SK-N-SH (cell line): ENCODE data around the gene COLEC12. TPM values are rescaled to one million over a fixed set of nuclear protein-coding genes. Genes with fewer than 3 reads are reported as not detected.

Experiments used
- CTCF ChIA-PET: fragments of 300-600, 350-600 bp; formaldehyde crosslinking; extraction: SDS; loops from one replicate; lab custom pipeline; 2021; lab: Yijun Ruan, JAX
- POLR2A ChIA-PET: fragments of 350-600 bp; sonication (Branson Sonifier 250); formaldehyde crosslinking; extraction: SDS; loops from one replicate; lab custom pipeline; 2020; ENCODE audit warnings: antibody characterized with exemption, inconsistent platforms; lab: Yijun Ruan, JAX
- DNase-seq: peaks from one replicate; pipeline ENCODE4 v3.0.0; 2012
- H2AFZ ChIP-seq: fragments of 200-600 bp; sonication (generic); 2 replicates; pipeline ENCODE4 v1.8.1; 2016; ENCODE audit warnings: antibody characterized with exemption, mild to moderate bottlenecking, low read depth
- H3F3A ChIP-seq: fragments of 200-600 bp; sonication (generic); replicated peaks from 2 replicates; pipeline ENCODE3; 2016; ENCODE audit warnings: antibody characterized with exemption, mild to moderate bottlenecking; ENCODE audit not compliant: insufficient read depth
- H3K27ac ChIP-seq, 2 experiments: fragments of 200-500 bp in 1 of 2; fragments of 200-600 bp in 1 of 2; sonication (Bioruptor generic) in 1 of 2; sonication (generic), shearing (Covaris generic) in 1 of 2; 2 replicates each; pipeline versions ENCODE4 v1.5.1 to v1.6.1; 2014 to 2016; ENCODE audit warnings: low read depth in 2 of 2, inconsistent platforms in 1 of 2, low read length in 1 of 2, mild to moderate bottlenecking in 1 of 2, mixed read lengths in 1 of 2
- H3K27me3 ChIP-seq: fragments of 200-600 bp; sonication (generic), shearing (Covaris generic); 2 replicates; pipeline ENCODE4 v1.6.1; 2016; ENCODE audit warnings: mixed run types; ENCODE audit not compliant: insufficient read depth
- H3K36me3 ChIP-seq, 2 experiments: fragments of 200-500 bp in 1 of 2; fragments of 200-600 bp in 1 of 2; sonication (Bioruptor generic) in 1 of 2; sonication (generic) in 1 of 2; replicated peaks in 1 of 2; 2 replicates each; pipeline versions ENCODE3 to v1.5.1; 2014 to 2016; ENCODE audit warnings: low read length in 1 of 2, mild to moderate bottlenecking in 1 of 2; ENCODE audit not compliant: insufficient read depth in 2 of 2, control insufficient read depth in 1 of 2
- H3K4me1 ChIP-seq, 2 experiments: fragments of 200-500 bp in 1 of 2; fragments of 200-600 bp in 1 of 2; sonication (Bioruptor generic) in 1 of 2; sonication (generic), shearing (Covaris generic) in 1 of 2; 2 replicates each; pipeline versions ENCODE4 v1.5.1 to v1.6.1; 2014 to 2016; ENCODE audit warnings: low read depth in 1 of 2, low read length in 1 of 2, mixed run types in 1 of 2; ENCODE audit not compliant: insufficient read depth in 2 of 2, control insufficient read depth in 1 of 2
- H3K4me2 ChIP-seq: fragments of 200-600 bp; sonication (generic), shearing (Covaris generic); 2 replicates; pipeline ENCODE4 v1.6.1; 2017; ENCODE audit warnings: mixed run types
- H3K4me3 ChIP-seq, 2 experiments: fragments of 200-500 bp in 1 of 2; fragments of 200-600 bp in 1 of 2; sonication (Bioruptor generic) in 1 of 2; sonication (generic), shearing (Covaris generic) in 1 of 2; 2 replicates each; pipeline versions ENCODE4 v1.5.1 to v1.8.1; 2014 to 2016; ENCODE audit warnings: low read depth in 2 of 2, inconsistent platforms in 1 of 2, low read length in 1 of 2, mild to moderate bottlenecking in 1 of 2, mixed read lengths in 1 of 2, moderate library complexity in 1 of 2
- H3K79me2 ChIP-seq: fragments of 200-600 bp; sonication (generic); 2 replicates; pipeline ENCODE4 v1.8.1; 2017; ENCODE audit warnings: mild to moderate bottlenecking; ENCODE audit not compliant: insufficient read depth
- H3K9ac ChIP-seq: fragments of 200-600 bp; sonication (generic); 2 replicates; pipeline ENCODE4 v1.6.1; 2017; ENCODE audit warnings: mixed run types
- H3K9me2 ChIP-seq: fragments of 200-600 bp; sonication (generic); 2 replicates; pipeline ENCODE4 v1.6.1; 2017; ENCODE audit warnings: mixed run types
- H3K9me3 ChIP-seq: fragments of 200-600 bp; sonication (generic); 2 replicates; pipeline ENCODE4 v1.6.1; 2017; ENCODE audit warnings: mixed run types, mild to moderate bottlenecking, moderate library complexity
- H4K20me1 ChIP-seq: fragments of 200-600 bp; sonication (generic); 2 replicates; pipeline ENCODE4 v1.6.1; 2017; ENCODE audit warnings: mild to moderate bottlenecking, mixed run types; ENCODE audit not compliant: insufficient read depth
- ELF1 ChIP-seq: IDR thresholded peaks from 2 replicates; pipeline ENCODE4 v1.4.0; 2012
- EP300 ChIP-seq, 2 experiments: IDR thresholded peaks; 2 replicates each; pipeline versions ENCODE4 v1.4.0 to v1.6.1; 2012; ENCODE audit warnings: borderline replicate concordance in 1 of 2, low read depth in 1 of 2, low read length in 1 of 2
- EZH2phosphoT487 ChIP-seq: fragments of 200-600 bp; sonication (generic); IDR thresholded peaks from 2 replicates; pipeline ENCODE4 v1.6.1; 2017; ENCODE audit warnings: low read depth, mixed run types, mild to moderate bottlenecking, antibody characterized with exemption, moderate library complexity, borderline replicate concordance
- FOXJ3 ChIP-seq: sonication (generic); formaldehyde crosslinking; IDR thresholded peaks from 2 replicates; pipeline ENCODE4 v1.5.1; 2020; ENCODE audit warnings: mild to moderate bottlenecking, missing genetic modification reagents
- IRF3 ChIP-seq: fragments of 150-350 bp; IDR thresholded peaks from 2 replicates; pipeline ENCODE4 v1.6.1; 2016; ENCODE audit warnings: mild to moderate bottlenecking, low read depth, low read length
- MEF2A ChIP-seq: IDR thresholded peaks from 2 replicates; pipeline ENCODE4 v1.4.0; 2012; ENCODE audit warnings: low read depth, borderline replicate concordance
- MXI1 ChIP-seq: IDR thresholded peaks from 2 replicates; pipeline ENCODE4 v1.6.1; 2012; ENCODE audit warnings: mild to moderate bottlenecking, low read depth, low read length, improper control_type of control experiment
- NRF1 ChIP-seq: IDR thresholded peaks from 2 replicates; pipeline ENCODE4 v1.6.1; 2012; ENCODE audit warnings: low read depth, mild to moderate bottlenecking, low read length
- PBX3 ChIP-seq: IDR thresholded peaks from 2 replicates; pipeline ENCODE4; 2012
- REST ChIP-seq: IDR thresholded peaks from 2 replicates; pipeline ENCODE4 v1.6.1; 2012; ENCODE audit warnings: mild to moderate bottlenecking, low read depth, low read length, moderate library complexity
- SIN3A ChIP-seq: IDR thresholded peaks from 2 replicates; pipeline ENCODE4 v1.6.1; 2012; ENCODE audit warnings: low read depth, mild to moderate bottlenecking, low read length, moderate library complexity, borderline replicate concordance
- TCF12 ChIP-seq: IDR thresholded peaks from 2 replicates; pipeline ENCODE4 v1.4.0; 2012
- USF1 ChIP-seq: IDR thresholded peaks from 2 replicates; pipeline ENCODE4 v1.4.0; 2012; ENCODE audit warnings: low read depth, borderline replicate concordance
- YY1 ChIP-seq: IDR thresholded peaks from 2 replicates; pipeline ENCODE4 v1.4.0; 2012; ENCODE audit warnings: low read depth, mild to moderate bottlenecking
- WGBS: methylation state at CpG from one replicate; pipeline ENCODE4 v1.1.6; 2017; ENCODE audit warnings: low lambda C conversion rate; 5-methylcytosine and 5-hydroxymethylcytosine counted together
- polyA plus RNA-seq, 3 experiments: library from polyadenylated mRNA; depleted of rRNA; stranded (reverse); fragments of >200 nt; gene quantifications; 2 replicates each; pipeline ENCODE4 v1.2.3, GENCODE V29; 2012

The COLEC12 gene
- polyA plus RNA-seq, 1 of the 3 experiments (the other 2 are of a cell fraction), result 41.2 TPM

GRCh38 chr18:456361-457139 lies 44.0 kb downstream of the COLEC12 start (continued):
- TF ChIP-seq SIN3A (no peak), USF1 (no peak), EP300 (IDR thresholded peaks at IDR 0.05; ENCODE audit: borderline replicate concordance in 1 of 2, low read depth in 1 of 2, low read length in 1 of 2) (no peak), FOXJ3 (CRISPR knock-in tag) (no peak), ELF1 (no peak)

- WGBS, result 82% methylated on average over 4 of the region's 4 CpGs
- H3K79me2 ChIP-seq, result no peaks in the 10 kb centered on the region
- no peak overlapping the region for H2AFZ ChIP-seq
- no peaks in the 10 kb centered on the region for H3K9me2 ChIP-seq
- DNase-seq, result no peak
- peaks cover 12 to 18% of the 10 kb centered on the region in 2 experiments; a peak in 3 of 4 replicates for H3K4me1 ChIP-seq
- no peaks in the 10 kb centered on the region for H3K36me3 ChIP-seq
- H3F3A ChIP-seq, result no peaks in the 10 kb centered on the region
- no peak overlapping the region for H3K4me2 ChIP-seq
- H4K20me1 ChIP-seq, result no peaks in the 10 kb centered on the region
- TF ChIP-seq NRF1, result no peak
- H3K9ac ChIP-seq, result no peak overlapping the region
- no peaks in the 10 kb centered on the region for H3K9me3 ChIP-seq
- no peak overlapping the region for H3K27ac ChIP-seq
- no peaks in the 10 kb centered on the region for H3K27me3 ChIP-seq
- CTCF ChIA-PET, result interaction anchor here (1.1 kb wide), 1 partner anchor 185 kb away, joined by 3 read pairs; the partner anchor contains the start of gene THOC1
- H3K4me3 ChIP-seq, result no peak overlapping the region
- POLR2A ChIA-PET, result no interaction called here
Measured at GRCh38 chr18:453400-453799, 47.1 kb downstream of the COLEC12 start.

- peaks cover 12 to 15% of the 10 kb centered on the region in 2 experiments; a peak in 3 of 4 replicates for H3K4me1 ChIP-seq
- no peaks in the 10 kb centered on the region for H3K9me3 ChIP-seq
- no peaks in the 10 kb centered on the region for H3K9me2 ChIP-seq
- H3F3A ChIP-seq, result no peaks in the 10 kb centered on the region
- no peak overlapping the region for H3K9ac ChIP-seq
- CTCF ChIA-PET, result no interaction called here
- TF ChIP-seq MXI1, result no peak
- TF ChIP-seq PBX3, result no peak
- TF ChIP-seq IRF3, result no peak
- no peak for TF ChIP-seq MEF2A
- no peak for TF ChIP-seq YY1
- no peak for TF ChIP-seq EZH2phosphoT487
- TF ChIP-seq TCF12, result no peak
- TF ChIP-seq USF1, result no peak
- TF ChIP-seq REST, result no peak
- TF ChIP-seq, all 33 proteins: peak for 0
- Histone ChIP-seq H3K27ac (no peak overlapping the region), H3K36me3 (no peaks in the 10 kb centered on the region), H2AFZ (no peak overlapping the region), H3K4me3 (no peak overlapping the region), H3K79me2 (no peaks in the 10 kb centered on the region), H4K20me1 (no peaks in the 10 kb centered on the region), H3K27me3 (no peaks in the 10 kb centered on the region), H3K4me2 (no peak overlapping the region)
- POLR2A ChIA-PET, result no interaction called here
- WGBS, result 43% methylated on average over 1 of the region's 1 CpG
- no peak for DNase-seq
Measured at GRCh38 chr18:452816-453215, 47.7 kb downstream of the COLEC12 start.
